ENCODE results near the gene SPPL3.

- TF ChIP-seq CTCF (IDR thresholded peaks at IDR 0.05; ENCODE audit: insufficient read depth, low read length, poor library complexity, severe bottlenecking) (no peak), EZH2phosphoT487 (conservative IDR thresholded peaks at IDR 0.05; ENCODE audit: low read length) (no peak)
Measured at GRCh38 chr12:120739821-120740613, 164.1 kb downstream of the SPPL3 start.
